ENCODE results near the gene ARPP19. TPM values are rescaled to one million over a fixed set of nuclear protein-coding genes. Genes with fewer than 3 reads are reported as not detected.
"Not testable (repeated sequence)": the region's sequence is repeated elsewhere in the genome, so short reads cannot be mapped to it uniquely, and the experiment has no call there.

Gene ARPP19
- total and polyA plus RNA-seq, 4 donors = 35.0 to 139 (median 68.8) TPM

DNA sequence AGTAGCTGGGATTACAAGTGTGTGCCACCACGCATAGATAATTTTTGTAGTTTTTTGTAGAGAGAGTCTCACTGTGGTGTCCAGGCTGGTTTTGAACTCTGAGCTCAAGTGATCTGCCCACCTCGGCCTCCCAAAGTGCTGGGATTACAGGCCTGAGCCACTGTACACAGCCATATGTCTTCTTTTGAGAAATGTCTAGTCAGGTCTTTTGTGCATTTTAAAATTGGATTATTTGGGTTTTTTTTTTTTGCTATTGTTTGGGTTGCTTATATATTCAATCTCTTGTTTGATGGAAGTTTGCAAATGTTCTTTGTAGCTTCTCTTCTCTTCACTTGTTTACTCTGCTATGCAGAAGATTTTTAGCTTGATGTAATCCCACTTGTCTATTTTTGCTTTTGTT, 6.2 kb upstream of the ARPP19 start:
- Histone ChIP-seq H3K27ac (ENCODE audit: low read depth in 1 of 2, low read length in 1 of 2) (no peak overlapping the region), H3K4me1 (ENCODE audit: control insufficient read depth in 5 of 5, insufficient read depth in 5 of 5, low read length in 5 of 5) (no peaks in the 10 kb centered on the region), H3K9me3 (ENCODE audit: control insufficient read depth in 4 of 4, insufficient read depth in 3 of 4, low read length in 3 of 4) (no peaks in the 10 kb centered on the region), H3K36me3 (ENCODE audit: control insufficient read depth in 4 of 4, insufficient read depth in 4 of 4, low read length in 4 of 4) (no peaks in the 10 kb centered on the region), H3K4me3 (no peak overlapping the region), H3K27me3 (ENCODE audit: control insufficient read depth in 3 of 3, insufficient read depth in 3 of 3, low read length in 2 of 3) (no peaks in the 10 kb centered on the region), H3K9ac (ENCODE audit: insufficient read depth in 1 of 2, low read length in 2 of 2) (no peak overlapping the region)
- ATAC-seq (ENCODE audit: insufficient read depth, low FRiP score) = no peak
- no peak for DNase-seq
- TF ChIP-seq, protein P1, sequence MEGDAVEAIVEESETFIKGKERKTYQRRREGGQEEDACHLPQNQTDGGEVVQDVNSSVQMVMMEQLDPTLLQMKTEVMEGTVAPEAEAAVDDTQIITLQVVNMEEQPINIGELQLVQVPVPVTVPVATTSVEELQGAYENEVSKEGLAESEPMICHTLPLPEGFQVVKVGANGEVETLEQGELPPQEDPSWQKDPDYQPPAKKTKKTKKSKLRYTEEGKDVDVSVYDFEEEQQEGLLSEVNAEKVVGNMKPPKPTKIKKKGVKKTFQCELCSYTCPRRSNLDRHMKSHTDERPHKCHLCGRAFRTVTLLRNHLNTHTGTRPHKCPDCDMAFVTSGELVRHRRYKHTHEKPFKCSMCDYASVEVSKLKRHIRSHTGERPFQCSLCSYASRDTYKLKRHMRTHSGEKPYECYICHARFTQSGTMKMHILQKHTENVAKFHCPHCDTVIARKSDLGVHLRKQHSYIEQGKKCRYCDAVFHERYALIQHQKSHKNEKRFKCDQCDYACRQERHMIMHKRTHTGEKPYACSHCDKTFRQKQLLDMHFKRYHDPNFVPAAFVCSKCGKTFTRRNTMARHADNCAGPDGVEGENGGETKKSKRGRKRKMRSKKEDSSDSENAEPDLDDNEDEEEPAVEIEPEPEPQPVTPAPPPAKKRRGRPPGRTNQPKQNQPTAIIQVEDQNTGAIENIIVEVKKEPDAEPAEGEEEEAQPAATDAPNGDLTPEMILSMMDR (IDR thresholded peaks at IDR 0.05; ENCODE audit: control extremely low read depth, extremely low read depth) = no peak
- WGBS, 2 donors = 96 to 97% methylated on average over 2 of the region's 2 CpGs

DNA sequence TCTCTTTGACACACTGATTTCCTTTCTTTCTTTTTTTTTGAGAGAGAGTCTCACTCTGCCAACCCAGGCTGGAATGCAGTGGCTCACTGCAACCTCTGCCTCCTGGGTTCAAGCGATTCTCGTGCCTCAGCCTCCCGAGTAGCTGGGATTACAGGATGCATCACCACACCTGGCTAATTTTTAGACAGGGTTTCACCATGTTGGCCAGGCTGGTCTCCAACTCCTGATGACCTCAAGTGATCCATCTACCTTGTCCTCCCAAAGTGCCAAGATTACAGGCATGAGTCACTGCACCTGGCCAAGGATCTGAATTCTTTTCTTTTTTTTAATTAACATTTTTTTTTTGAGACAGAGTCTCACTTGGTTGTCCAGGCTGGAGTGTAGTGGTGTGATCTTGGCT, 5.8 kb upstream of the ARPP19 start:
- H3K9me3 ChIP-seq (ENCODE audit: control insufficient read depth in 4 of 4, insufficient read depth in 3 of 4, low read length in 3 of 4); H3K27me3 ChIP-seq (ENCODE audit: control insufficient read depth in 3 of 3, insufficient read depth in 3 of 3, low read length in 2 of 3); DNase-seq; H3K4me1 ChIP-seq (ENCODE audit: control insufficient read depth in 5 of 5, insufficient read depth in 5 of 5, low read length in 5 of 5); H3K27ac ChIP-seq (ENCODE audit: low read depth in 1 of 2, low read length in 1 of 2); H3K4me3 ChIP-seq; H3K9ac ChIP-seq (ENCODE audit: insufficient read depth in 1 of 2, low read length in 2 of 2); ATAC-seq (ENCODE audit: insufficient read depth, low FRiP score); H3K36me3 ChIP-seq (ENCODE audit: control insufficient read depth in 4 of 4, insufficient read depth in 4 of 4, low read length in 4 of 4): not testable (repeated sequence)
- WGBS, 2 donors = 97% methylated on average over 3 of the region's 3 CpGs

DNA sequence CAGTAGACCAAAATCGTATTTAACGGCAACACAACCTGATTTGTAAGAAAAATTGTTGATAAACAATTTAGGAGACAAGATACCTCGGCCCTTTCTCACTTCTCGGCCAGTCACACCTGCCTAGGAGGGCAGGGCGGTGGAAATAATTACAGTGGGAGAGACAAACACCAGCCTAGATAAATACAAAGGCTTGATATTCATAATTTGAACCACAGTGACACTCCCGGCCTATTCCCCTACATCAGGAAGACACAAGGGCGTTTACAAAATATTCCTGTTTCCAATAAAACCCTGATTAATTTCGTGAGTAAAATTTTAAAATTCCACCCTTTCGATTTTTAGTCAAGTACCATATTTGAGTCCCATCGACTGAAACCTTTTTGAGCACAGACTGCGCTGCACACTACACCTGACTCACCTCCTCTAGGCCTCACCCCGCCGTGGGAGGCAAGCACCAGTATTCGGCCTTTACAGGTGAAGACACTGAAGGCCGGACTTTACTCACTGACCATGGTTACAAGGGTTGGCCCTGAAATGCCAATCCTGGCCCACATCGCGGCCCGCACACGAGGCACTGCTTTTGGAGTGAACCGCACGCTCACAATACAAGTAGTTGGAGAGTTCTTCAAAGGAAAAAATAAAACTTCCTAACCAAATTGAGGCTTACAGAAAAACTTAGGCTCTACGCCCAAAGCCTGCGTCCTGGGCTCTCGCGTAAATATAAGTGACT, 794 bp downstream of the ARPP19 start:
- H3K9me3 ChIP-seq (ENCODE audit: control insufficient read depth in 4 of 4, insufficient read depth in 3 of 4, low read length in 3 of 4) = no peaks in the 10 kb centered on the region
- WGBS, 2 donors = 3 to 5% methylated on average over 25 of the region's 25 CpGs
- peak overlapping the region; percentile 95 to 97 for H3K27ac ChIP-seq (ENCODE audit: low read depth in 1 of 2, low read length in 1 of 2)
- TF ChIP-seq, protein P1 (IDR thresholded peaks at IDR 0.05; ENCODE audit: control extremely low read depth, extremely low read depth) = no peak
- H3K4me1 ChIP-seq (ENCODE audit: control insufficient read depth in 5 of 5, insufficient read depth in 5 of 5, low read length in 5 of 5) = peaks cover 0 to 20% (median 7%) of the 10 kb centered on the region in 5 donors
- peak overlapping the region; percentile 97 to 99 for H3K9ac ChIP-seq (ENCODE audit: insufficient read depth in 1 of 2, low read length in 2 of 2)
- ATAC-seq (ENCODE audit: insufficient read depth, low FRiP score) = peak; percentile 22
- peaks cover 0 to 3% (median 1%) of the 10 kb centered on the region in 4 donors for H3K36me3 ChIP-seq (ENCODE audit: control insufficient read depth in 4 of 4, insufficient read depth in 4 of 4, low read length in 4 of 4)
- DNase-seq = peak in 2 of 3 donors; percentile 69 to 70
- peak overlapping the region; percentile 95 for H3K4me3 ChIP-seq
- H3K27me3 ChIP-seq (ENCODE audit: control insufficient read depth in 3 of 3, insufficient read depth in 3 of 3, low read length in 2 of 3) = no peaks in the 10 kb centered on the region

DNA sequence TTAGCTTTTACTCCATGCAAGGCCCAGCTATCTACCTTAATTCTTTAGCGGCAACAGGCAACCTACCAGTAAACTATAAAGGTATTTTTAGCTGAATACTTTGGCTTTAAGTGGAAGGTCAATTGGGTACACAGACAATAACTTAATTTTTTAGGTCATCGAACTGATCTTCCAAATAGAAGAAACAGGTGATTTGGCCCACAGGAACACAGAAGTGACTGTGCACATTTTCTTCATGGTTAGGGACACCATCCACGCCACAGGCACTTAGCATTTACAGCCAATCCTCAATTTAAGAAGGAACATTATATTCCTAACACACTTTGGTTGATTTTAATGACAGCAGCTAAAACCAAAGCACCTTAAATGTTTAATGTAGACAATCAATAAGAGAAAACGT, 1.9 kb downstream of the ARPP19 start:
- peak overlapping the region in 1 of 2 donors; percentile 34 for H3K27ac ChIP-seq (ENCODE audit: low read depth in 1 of 2, low read length in 1 of 2)
- DNase-seq (no peak), ATAC-seq (ENCODE audit: insufficient read depth, low FRiP score) (no peak)
- H3K9me3 ChIP-seq (ENCODE audit: control insufficient read depth in 4 of 4, insufficient read depth in 3 of 4, low read length in 3 of 4) = no peaks in the 10 kb centered on the region
- peaks cover 0 to 20% (median 7%) of the 10 kb centered on the region in 5 donors for H3K4me1 ChIP-seq (ENCODE audit: control insufficient read depth in 5 of 5, insufficient read depth in 5 of 5, low read length in 5 of 5)
- TF ChIP-seq, protein P1 (IDR thresholded peaks at IDR 0.05; ENCODE audit: control extremely low read depth, extremely low read depth) = no peak
- H3K36me3 ChIP-seq (ENCODE audit: control insufficient read depth in 4 of 4, insufficient read depth in 4 of 4, low read length in 4 of 4) = peaks cover 0 to 3% (median 2%) of the 10 kb centered on the region in 4 donors
- no peak overlapping the region for H3K4me3 ChIP-seq
- 53 to 55% methylated on average over 4 of the region's 4 CpGs for whole genome bisulfite sequencing, 2 donors
- no peaks in the 10 kb centered on the region for H3K27me3 ChIP-seq (ENCODE audit: control insufficient read depth in 3 of 3, insufficient read depth in 3 of 3, low read length in 2 of 3)
- peak overlapping the region; percentile 64 to 99 for H3K9ac ChIP-seq (ENCODE audit: insufficient read depth in 1 of 2, low read length in 2 of 2)

DNA sequence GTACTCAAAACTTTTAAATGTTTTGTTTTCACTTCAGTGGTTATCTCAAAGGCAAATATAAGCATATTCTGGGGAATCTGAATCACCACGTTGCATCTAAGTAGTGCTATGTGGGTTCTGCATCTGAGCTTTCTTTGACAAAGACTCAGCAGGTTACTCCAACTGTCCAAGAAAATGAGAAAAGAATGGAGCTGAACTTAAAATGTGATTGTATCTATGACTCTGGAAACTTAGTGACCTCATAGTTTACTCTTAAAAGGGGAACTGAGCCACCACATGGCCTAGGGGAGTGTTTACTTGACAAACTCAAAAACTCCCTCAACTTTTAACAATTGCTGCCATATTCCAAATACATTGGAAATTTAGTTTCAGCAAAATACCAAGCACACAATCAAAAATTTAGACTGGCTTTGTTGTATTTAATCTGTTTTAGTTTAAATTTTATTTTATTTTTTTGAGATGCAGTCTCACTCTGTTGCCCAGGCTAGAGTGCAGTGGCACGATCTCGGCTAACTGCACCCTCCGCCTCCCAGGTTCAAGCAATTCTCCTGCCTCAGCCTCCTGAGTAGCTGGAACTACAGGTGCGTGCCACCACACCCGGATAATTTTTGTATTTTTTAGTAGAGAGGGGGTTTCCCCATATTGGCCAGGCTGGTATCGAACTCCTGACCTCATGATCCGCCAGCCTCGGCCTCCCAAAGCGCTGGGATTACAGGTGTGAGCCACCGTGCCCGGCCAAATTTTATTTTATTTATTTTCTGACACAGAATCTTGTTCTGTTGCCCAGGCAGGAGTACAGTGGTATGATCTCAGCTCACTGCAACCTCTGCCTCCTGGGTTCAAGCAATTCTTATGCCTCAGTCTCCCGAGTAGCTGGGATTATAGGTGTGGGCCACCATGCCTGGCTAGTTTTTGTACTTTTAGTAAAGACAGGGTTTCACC, 3.1 kb downstream of the ARPP19 start:
- not testable (repeated sequence) for ATAC-seq (ENCODE audit: insufficient read depth, low FRiP score); H3K36me3 ChIP-seq (ENCODE audit: control insufficient read depth in 4 of 4, insufficient read depth in 4 of 4, low read length in 4 of 4); H3K27me3 ChIP-seq (ENCODE audit: control insufficient read depth in 3 of 3, insufficient read depth in 3 of 3, low read length in 2 of 3); H3K9me3 ChIP-seq (ENCODE audit: control insufficient read depth in 4 of 4, insufficient read depth in 3 of 4, low read length in 3 of 4); DNase-seq; H3K9ac ChIP-seq (ENCODE audit: insufficient read depth in 1 of 2, low read length in 2 of 2); H3K27ac ChIP-seq (ENCODE audit: low read depth in 1 of 2, low read length in 1 of 2); H3K4me3 ChIP-seq
- WGBS, 2 donors = 92 to 94% methylated on average over 13 of the region's 13 CpGs
- peaks cover 0 to 20% (median 7%) of the 10 kb centered on the region in 5 donors for H3K4me1 ChIP-seq (ENCODE audit: control insufficient read depth in 5 of 5, insufficient read depth in 5 of 5, low read length in 5 of 5)

Data from lung (tissue), 12 donors.